Measurements from ENCODE around the gene TUBA4A. TPM values are rescaled to one million over a fixed set of nuclear protein-coding genes. Genes with fewer than 3 reads are reported as not detected.
A peak's percentile ranks its signal among the peaks of the same experiment; 100 is the strongest.

Gene TUBA4A
- total and polyA plus RNA-seq, 7 donors = 47.1 to 109 (median 74.4) TPM

DNA sequence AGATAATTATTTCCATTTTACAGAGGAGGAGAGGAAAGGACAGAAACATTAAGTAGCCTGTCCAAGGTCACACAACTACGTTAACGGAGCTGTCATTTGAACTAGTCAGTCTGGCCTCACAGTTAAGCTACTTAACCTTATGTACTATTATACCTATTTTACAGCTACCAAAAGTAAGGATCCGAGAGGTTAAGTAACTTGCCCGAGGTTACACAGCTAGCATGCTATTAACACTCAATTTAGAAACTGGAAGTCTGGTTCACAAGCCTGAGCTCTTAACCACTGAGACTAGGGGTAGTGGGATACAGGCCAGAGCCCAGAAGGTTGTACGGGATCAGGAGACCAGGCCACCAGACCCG lies 8.9 kb downstream of the TUBA4A start:
- no peaks in the 10 kb centered on the region for H3K9me3 ChIP-seq
- intact Hi-C loops (cut with DNase I) = loop anchor here (2.0 kb wide), 1 partner anchor 14 kb away; no protein-coding TSS in a partner anchor
- H3K4me3 ChIP-seq = peak overlapping the region; percentile 62 to 89 (median 74)
- H3K27me3 ChIP-seq = no peaks in the 10 kb centered on the region
- peak overlapping the region; percentile 87 to 97 (median 92) for H3K27ac ChIP-seq
- 24 to 40% methylated on average over 6 of the region's 6 CpGs for WGBS, 2 donors
- DNase-seq = no peak
- peaks cover 0 to 41% (median 38%) of the 10 kb centered on the region in 4 donors for H3K4me1 ChIP-seq
- H3K36me3 ChIP-seq = peaks cover 0 to 29% (median 8%) of the 10 kb centered on the region in 4 donors
- TF ChIP-seq EP300 (IDR thresholded peaks at IDR 0.05) (no peak), POLR2AphosphoS5 (IDR thresholded peaks at IDR 0.05) (no peak), POLR2A (IDR thresholded peaks at IDR 0.05) (no peak)
- TF ChIP-seq, protein P1, sequence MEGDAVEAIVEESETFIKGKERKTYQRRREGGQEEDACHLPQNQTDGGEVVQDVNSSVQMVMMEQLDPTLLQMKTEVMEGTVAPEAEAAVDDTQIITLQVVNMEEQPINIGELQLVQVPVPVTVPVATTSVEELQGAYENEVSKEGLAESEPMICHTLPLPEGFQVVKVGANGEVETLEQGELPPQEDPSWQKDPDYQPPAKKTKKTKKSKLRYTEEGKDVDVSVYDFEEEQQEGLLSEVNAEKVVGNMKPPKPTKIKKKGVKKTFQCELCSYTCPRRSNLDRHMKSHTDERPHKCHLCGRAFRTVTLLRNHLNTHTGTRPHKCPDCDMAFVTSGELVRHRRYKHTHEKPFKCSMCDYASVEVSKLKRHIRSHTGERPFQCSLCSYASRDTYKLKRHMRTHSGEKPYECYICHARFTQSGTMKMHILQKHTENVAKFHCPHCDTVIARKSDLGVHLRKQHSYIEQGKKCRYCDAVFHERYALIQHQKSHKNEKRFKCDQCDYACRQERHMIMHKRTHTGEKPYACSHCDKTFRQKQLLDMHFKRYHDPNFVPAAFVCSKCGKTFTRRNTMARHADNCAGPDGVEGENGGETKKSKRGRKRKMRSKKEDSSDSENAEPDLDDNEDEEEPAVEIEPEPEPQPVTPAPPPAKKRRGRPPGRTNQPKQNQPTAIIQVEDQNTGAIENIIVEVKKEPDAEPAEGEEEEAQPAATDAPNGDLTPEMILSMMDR (IDR thresholded peaks at IDR 0.05) = no peak

DNA sequence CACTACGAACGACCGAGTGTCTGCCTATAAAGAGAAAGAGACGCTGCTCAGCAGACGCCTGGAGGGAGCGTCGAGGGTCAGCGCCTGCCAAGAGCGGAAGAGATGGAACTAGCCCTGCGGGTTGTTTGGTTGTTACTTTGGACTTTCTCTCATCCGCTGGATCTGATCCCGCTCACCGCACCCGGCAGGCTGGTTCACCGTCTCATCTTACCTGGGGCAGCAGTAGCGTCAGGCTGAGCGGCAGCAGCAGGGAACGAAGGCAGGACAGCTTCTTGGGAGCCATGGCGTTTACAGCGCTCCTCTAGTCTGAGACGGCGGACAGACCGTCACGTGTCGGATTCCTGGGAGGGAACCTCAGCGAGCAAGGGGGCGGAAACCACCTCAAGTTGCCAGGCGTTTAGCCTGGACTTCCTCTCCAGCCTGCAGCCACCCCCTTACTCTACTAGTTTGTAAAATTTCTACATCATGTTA lies 10.4 kb downstream of the TUBA4A start:
- intact Hi-C loops (cut with DNase I) = no loop called here
- peak in 2 of 4 donors; percentile 61 to 65 for TF ChIP-seq POLR2AphosphoS5 (IDR thresholded peaks at IDR 0.05)
- TF ChIP-seq, protein P1 (IDR thresholded peaks at IDR 0.05) = no peak
- WGBS, 2 donors = 26 to 49% methylated on average over 28 of the region's 28 CpGs
- Histone ChIP-seq H3K36me3 (peaks cover 0 to 37% (median 7%) of the 10 kb centered on the region in 4 donors), H3K4me3 (peak overlapping the region; percentile 11 to 42 (median 34)), H3K4me1 (peaks cover 0 to 27% (median 24%) of the 10 kb centered on the region in 4 donors), H3K27me3 (no peaks in the 10 kb centered on the region), H3K9me3 (no peaks in the 10 kb centered on the region), H3K27ac (peak overlapping the region in 3 of 4 donors; percentile 49 to 87 (median 52))
- DNase-seq = peak; percentile 81

DNA sequence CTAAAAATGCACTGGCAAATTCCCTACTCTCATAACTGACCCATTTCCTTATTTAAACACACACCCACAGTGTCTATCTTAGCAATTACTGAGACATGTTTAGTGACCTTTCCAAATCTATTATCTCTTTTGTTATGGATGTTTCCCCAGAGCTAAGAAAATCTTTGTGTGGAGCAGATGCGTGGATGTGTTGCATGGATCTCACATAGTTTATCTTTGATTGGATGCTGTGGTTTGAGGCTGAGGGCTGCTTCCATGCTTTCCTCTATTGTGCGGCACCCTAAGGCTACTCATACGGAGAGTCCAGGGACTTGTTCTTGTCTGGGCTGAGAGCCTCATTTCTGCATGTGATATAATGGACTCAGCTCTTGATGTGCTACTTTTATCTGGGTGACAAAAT lies 19.4 kb downstream of the TUBA4A start:
- 76 to 95% methylated on average over 3 of the region's 3 CpGs for WGBS, 2 donors
- intact Hi-C loops (cut with DNase I) = no loop called here
- Histone ChIP-seq H3K27me3 (no peaks in the 10 kb centered on the region), H3K27ac (no peak overlapping the region), H3K4me3 (no peak overlapping the region), H3K36me3 (peaks cover 49 to 75% (median 55%) of the 10 kb centered on the region in 4 donors), H3K9me3 (no peaks in the 10 kb centered on the region), H3K4me1 (peaks cover 0 to 16% (median 13%) of the 10 kb centered on the region in 4 donors)
- no peak for DNase-seq
- no peak for TF ChIP-seq EP300 (IDR thresholded peaks at IDR 0.05)
- TF ChIP-seq, protein P1 (IDR thresholded peaks at IDR 0.05) = no peak
- TF ChIP-seq POLR2A (IDR thresholded peaks at IDR 0.05) = no peak
- TF ChIP-seq POLR2AphosphoS5 (IDR thresholded peaks at IDR 0.05) = no peak

DNA sequence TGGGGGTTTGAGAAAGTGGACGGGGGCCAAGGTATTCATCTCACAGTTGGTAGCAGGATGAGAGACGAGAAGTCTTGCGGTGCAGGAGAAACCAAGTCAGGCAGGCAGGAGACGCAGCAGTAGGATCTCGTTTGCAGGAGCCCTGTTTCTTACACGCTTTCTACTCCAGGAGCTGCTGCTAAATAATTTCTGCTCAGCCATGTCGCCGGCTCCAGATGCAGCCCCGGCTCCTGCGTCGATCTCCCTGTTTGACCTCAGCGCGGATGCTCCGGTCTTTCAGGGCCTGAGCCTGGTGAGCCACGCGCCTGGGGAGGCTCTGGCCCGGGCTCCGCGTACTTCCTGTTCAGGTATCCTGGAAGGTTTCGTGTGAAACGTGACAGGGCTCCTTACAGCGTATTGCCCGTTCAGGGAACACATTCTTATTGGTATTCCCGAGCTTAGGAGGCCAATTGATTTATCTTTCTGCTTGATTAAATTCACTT lies 23.6 kb downstream of the TUBA4A start:
- H3K27ac ChIP-seq = peak overlapping the region; percentile 89 to 94 (median 94)
- intact Hi-C loops (cut with DNase I) = loop anchor here (2.0 kb wide), 1 partner anchor 15 kb away; the partner anchor contains the start of genes GLB1L and STK16
- H3K9me3 ChIP-seq = no peaks in the 10 kb centered on the region
- 0 to 1% methylated on average over 24 of the region's 24 CpGs for WGBS, 2 donors
- H3K4me3 ChIP-seq = peak overlapping the region; percentile 57 to 79 (median 68)
- peaks cover 35 to 53% (median 41%) of the 10 kb centered on the region in 4 donors for H3K36me3 ChIP-seq
- TF ChIP-seq EP300 (IDR thresholded peaks at IDR 0.05) (no peak), POLR2AphosphoS5 (IDR thresholded peaks at IDR 0.05) (peak in 2 of 4 donors; percentile 8)
- H3K27me3 ChIP-seq = no peaks in the 10 kb centered on the region
- peaks cover 0 to 35% (median 31%) of the 10 kb centered on the region in 4 donors for H3K4me1 ChIP-seq
- peak; percentile 80 for DNase-seq

DNA sequence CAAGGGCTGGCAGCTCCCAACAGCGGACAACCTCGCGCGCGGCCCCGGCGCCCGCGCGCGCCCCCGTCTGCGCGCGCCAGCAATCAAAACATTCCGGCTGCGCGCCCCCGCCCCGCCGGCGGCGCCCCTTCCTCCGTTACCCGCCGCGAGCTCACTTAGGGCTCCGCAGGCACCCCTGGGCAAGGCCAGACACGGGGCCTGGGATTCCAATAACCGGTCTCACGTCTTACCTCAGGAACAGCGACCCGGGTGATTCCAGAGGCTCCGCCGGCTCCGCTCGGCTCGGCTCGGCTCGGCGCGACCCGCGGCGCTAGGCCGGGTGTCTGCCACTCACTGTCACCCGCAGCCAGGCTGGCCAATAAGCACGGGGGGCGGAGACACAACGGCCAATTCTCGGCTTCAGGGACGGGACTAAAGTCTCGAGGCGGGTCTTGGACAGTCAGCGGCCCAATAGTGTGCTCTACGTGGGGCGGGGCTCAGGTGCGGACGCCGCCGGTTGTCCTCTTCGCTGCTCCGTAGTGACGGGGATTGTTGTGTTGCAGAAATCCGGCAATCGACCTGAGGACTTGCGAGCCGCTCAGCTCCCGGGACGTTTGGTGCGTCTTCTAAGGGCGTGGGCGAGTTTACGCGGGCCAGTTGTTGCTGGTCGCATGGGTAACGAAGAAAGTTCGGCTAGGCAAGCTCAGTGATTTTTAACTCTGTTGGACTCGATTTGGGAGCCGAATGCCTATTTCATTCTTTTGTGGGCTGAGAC lies 24.2 kb downstream of the TUBA4A start, which contains the start of the genes ANKZF1 and ATG9A:
TSS of gene ANKZF1 (plus strand) at position 502 of the 754 bp plus-strand sequence. CDS start 452 bp downstream, outside the sequence.
TSS of gene ATG9A (minus strand) at position 332 of the 754 bp plus-strand sequence. CDS start 1,612 bp downstream, outside the sequence.
- Histone ChIP-seq H3K4me3 (peak within 1 kb of the TSS; percentile 57 to 79 (median 68)), H3K9me3 (no peaks in the 10 kb centered on the region), H3K36me3 (peaks cover 35 to 53% (median 41%) of the 10 kb centered on the region in 4 donors), H3K4me1 (peaks cover 0 to 35% (median 31%) of the 10 kb centered on the region in 4 donors), H3K27me3 (no peaks in the 10 kb centered on the region), H3K27ac (peak within 1 kb of the TSS; percentile 89 to 94 (median 94))
- TF ChIP-seq POLR2AphosphoS5 (IDR thresholded peaks at IDR 0.05) (peak; percentile 94 to 98 (median 96)), POLR2A (IDR thresholded peaks at IDR 0.05) (peak; percentile 68 to 73), EP300 (IDR thresholded peaks at IDR 0.05) (peak in 1 of 4 donors; percentile 64)
- TF ChIP-seq, protein P1 (IDR thresholded peaks at IDR 0.05) = no peak
- WGBS, 2 donors = 0% methylated on average over 80 of the region's 80 CpGs
- intact Hi-C loops (cut with DNase I) = loop anchor here (1.0 to 10.0 kb wide), 4 partner anchors 10 to 155 kb away; partner anchors contain the start of genes DNPEP, GLB1L, RETREG2 and STK16
- peak; percentile 100 for DNase-seq
